Measurements from ENCODE around the gene CRK.

- no peak for TF ChIP-seq POLR2AphosphoS5 (IDR thresholded peaks at IDR 0.05; ENCODE audit: low read length)
- no peak for TF ChIP-seq POLR2A (IDR thresholded peaks at IDR 0.05; ENCODE audit: low read depth, low read length)
- TF ChIP-seq TAF1 (IDR thresholded peaks at IDR 0.05; ENCODE audit: borderline replicate concordance, low read depth, low read length) = no peak
- TF ChIP-seq, protein P1, sequence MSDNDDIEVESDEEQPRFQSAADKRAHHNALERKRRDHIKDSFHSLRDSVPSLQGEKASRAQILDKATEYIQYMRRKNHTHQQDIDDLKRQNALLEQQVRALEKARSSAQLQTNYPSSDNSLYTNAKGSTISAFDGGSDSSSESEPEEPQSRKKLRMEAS (IDR thresholded peaks at IDR 0.05; ENCODE audit: low read depth, low read length) = no peak
- TF ChIP-seq, protein P2, sequence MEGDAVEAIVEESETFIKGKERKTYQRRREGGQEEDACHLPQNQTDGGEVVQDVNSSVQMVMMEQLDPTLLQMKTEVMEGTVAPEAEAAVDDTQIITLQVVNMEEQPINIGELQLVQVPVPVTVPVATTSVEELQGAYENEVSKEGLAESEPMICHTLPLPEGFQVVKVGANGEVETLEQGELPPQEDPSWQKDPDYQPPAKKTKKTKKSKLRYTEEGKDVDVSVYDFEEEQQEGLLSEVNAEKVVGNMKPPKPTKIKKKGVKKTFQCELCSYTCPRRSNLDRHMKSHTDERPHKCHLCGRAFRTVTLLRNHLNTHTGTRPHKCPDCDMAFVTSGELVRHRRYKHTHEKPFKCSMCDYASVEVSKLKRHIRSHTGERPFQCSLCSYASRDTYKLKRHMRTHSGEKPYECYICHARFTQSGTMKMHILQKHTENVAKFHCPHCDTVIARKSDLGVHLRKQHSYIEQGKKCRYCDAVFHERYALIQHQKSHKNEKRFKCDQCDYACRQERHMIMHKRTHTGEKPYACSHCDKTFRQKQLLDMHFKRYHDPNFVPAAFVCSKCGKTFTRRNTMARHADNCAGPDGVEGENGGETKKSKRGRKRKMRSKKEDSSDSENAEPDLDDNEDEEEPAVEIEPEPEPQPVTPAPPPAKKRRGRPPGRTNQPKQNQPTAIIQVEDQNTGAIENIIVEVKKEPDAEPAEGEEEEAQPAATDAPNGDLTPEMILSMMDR (IDR thresholded peaks at IDR 0.05 in 2 of 3, conservative IDR thresholded peaks at IDR 0.05 in 1 of 3; ENCODE audit: control insufficient read depth in 2 of 3, extremely low read depth in 1 of 3, insufficient read depth in 1 of 3, low read depth in 3 of 3, low read length in 3 of 3) = no peak
- no peak for TF ChIP-seq CEBPB (IDR thresholded peaks at IDR 0.05; ENCODE audit: borderline replicate concordance in 1 of 2, low read depth in 2 of 2, low read length in 2 of 2)
- TF ChIP-seq, protein P3, sequence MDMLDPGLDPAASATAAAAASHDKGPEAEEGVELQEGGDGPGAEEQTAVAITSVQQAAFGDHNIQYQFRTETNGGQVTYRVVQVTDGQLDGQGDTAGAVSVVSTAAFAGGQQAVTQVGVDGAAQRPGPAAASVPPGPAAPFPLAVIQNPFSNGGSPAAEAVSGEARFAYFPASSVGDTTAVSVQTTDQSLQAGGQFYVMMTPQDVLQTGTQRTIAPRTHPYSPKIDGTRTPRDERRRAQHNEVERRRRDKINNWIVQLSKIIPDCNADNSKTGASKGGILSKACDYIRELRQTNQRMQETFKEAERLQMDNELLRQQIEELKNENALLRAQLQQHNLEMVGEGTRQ (IDR thresholded peaks at IDR 0.05; ENCODE audit: borderline replicate concordance, low read depth, low read length) = no peak
- TF ChIP-seq FOXM1 (IDR thresholded peaks at IDR 0.05; ENCODE audit: low read depth, low read length) = no peak
- no peak for TF ChIP-seq CBFB (IDR thresholded peaks at IDR 0.05; ENCODE audit: low read depth)
- TF ChIP-seq REST (IDR thresholded peaks at IDR 0.05; ENCODE audit: low read depth, low read length) = no peak
- no peak for TF ChIP-seq NR2C2 (IDR thresholded peaks at IDR 0.05; ENCODE audit: borderline replicate concordance, control insufficient read depth, insufficient read length, low read depth)
- TF ChIP-seq SRF (IDR thresholded peaks at IDR 0.05; ENCODE audit: low read depth in 2 of 2, low read length in 2 of 2) = no peak
- TF ChIP-seq RAD21 (IDR thresholded peaks at IDR 0.05; ENCODE audit: insufficient read depth, low read depth, low read length) = no peak
- no peak for TF ChIP-seq EP300 (IDR thresholded peaks at IDR 0.05; ENCODE audit: borderline replicate concordance in 1 of 2, control insufficient read depth in 1 of 2, low read depth in 2 of 2, low read length in 2 of 2)
Measured at GRCh38 chr17:1475321-1475854, 19.4 kb upstream of the CRK start.
